GM12874 (cell line): ENCODE results near the gene BABAM2.

ENCODE experiments used
- CTCF ChIP-seq: IDR thresholded peaks from 2 replicates; pipeline ENCODE4 v1.5.1; 2011; ENCODE audit warnings: low read depth, mild to moderate bottlenecking, control low read depth, low read length, moderate library complexity; ENCODE audit not compliant: insufficient read depth

Gene BABAM2

GRCh38 chr2:27884601-27885000 lies 5.9 kb upstream of the BABAM2 start:
- TF ChIP-seq CTCF = no peak

- no peak for TF ChIP-seq CTCF
Observed at GRCh38 chr2:27885234-27885633, 5.3 kb upstream of the BABAM2 start.

- TF ChIP-seq CTCF = no peak
Observed at GRCh38 chr2:27885661-27886060, 4.9 kb upstream of the BABAM2 start.

- no peak for TF ChIP-seq CTCF
Observed at GRCh38 chr2:27886322-27886721, 4.2 kb upstream of the BABAM2 start.

- TF ChIP-seq CTCF = no peak
Observed at GRCh38 chr2:27887111-27887510, 3.4 kb upstream of the BABAM2 start.

- no peak for TF ChIP-seq CTCF
Observed at GRCh38 chr2:27887830-27888229, 2.7 kb upstream of the BABAM2 start.

GRCh38 chr2:27888790-27889189 lies 1.7 kb upstream of the BABAM2 start:
- no peak for TF ChIP-seq CTCF

GRCh38 chr2:27889774-27890145 lies 769 bp upstream of the BABAM2 start:
- no peak for TF ChIP-seq CTCF
